Activated T-helper 2 cell treated with anti-CD3 and anti-CD28 coated beads, Interferon-gamma antibody, Interleukin-2, Interleukin-4, amounts not matched to agents 10 μg/mL and 5 μg/mL and 100 μg/mL, durations not matched to agents 14 hours and 24 hours and 36 hours (primary cell): Measurements from ENCODE around the gene USP33. TPM values are rescaled to one million over a fixed set of nuclear protein-coding genes. Genes with fewer than 3 reads are reported as not detected.
"Not testable (repeated sequence)": the region's sequence is repeated elsewhere in the genome, so short reads cannot be mapped to it uniquely, and the experiment has no call there.

Experiments used
- DNase-seq: peaks from one replicate; pipeline ENCODE4 v3.0.0; 2021; ENCODE audit warnings: low spot score
- H3K27ac Mint-ChIP-seq: one replicate; pipeline ENCODE4 v1.8.0; 2021; ENCODE audit warnings: mixed read lengths
- H3K27me3 Mint-ChIP-seq: one replicate; pipeline ENCODE4 v1.8.0; 2021; ENCODE audit warnings: low read depth, mixed read lengths
- H3K36me3 Mint-ChIP-seq: one replicate; pipeline ENCODE4 v1.8.0; 2021; ENCODE audit warnings: low read depth, mixed read lengths
- H3K4me1 Mint-ChIP-seq: one replicate; pipeline ENCODE4 v1.8.0; 2021; ENCODE audit warnings: low read depth, mixed read lengths
- H3K4me3 Mint-ChIP-seq: one replicate; pipeline ENCODE4 v1.8.0; 2021; ENCODE audit warnings: low read depth, mild to moderate bottlenecking, moderate library complexity, mixed read lengths
- H3K9me3 Mint-ChIP-seq: one replicate; pipeline ENCODE4 v1.8.0; 2021; ENCODE audit warnings: mixed read lengths
- intact Hi-C: fragments of 100-400 bp; cut with micrococcal nuclease; formaldehyde crosslinking; loops from one replicate; pipeline ENCODE4 v1.15.1; 2023
- total RNA-seq: library from RNA; stranded (reverse); gene quantifications from 2 replicates; pipeline ENCODE4 v1.2.3, GENCODE V29; 2022

USP33 gene
- total RNA-seq, 1 donor from 2014 or later = 38.4 TPM

- H3K36me3 Mint-ChIP-seq = peaks cover 48% of the 10 kb centered on the region
- peaks cover 5% of the 10 kb centered on the region for H3K4me1 Mint-ChIP-seq
- H3K27ac Mint-ChIP-seq = peak overlapping the region; percentile 30
- intact Hi-C loops = no loop called here
- no peak overlapping the region for H3K4me3 Mint-ChIP-seq
- no peaks in the 10 kb centered on the region for H3K27me3 Mint-ChIP-seq
- H3K9me3 Mint-ChIP-seq = peaks cover 10% of the 10 kb centered on the region
- no peak for DNase-seq
These were observed 104.1 kb downstream of the USP33 start for GRCh38 chr1:77655431-77655974.

- no peak for DNase-seq
- H3K27me3 Mint-ChIP-seq = no peaks in the 10 kb centered on the region
- H3K4me3 Mint-ChIP-seq = no peak overlapping the region
- intact Hi-C loops = no loop called here
- H3K36me3 Mint-ChIP-seq = peaks cover 66% of the 10 kb centered on the region
- no peak overlapping the region for H3K27ac Mint-ChIP-seq
- peaks cover 3% of the 10 kb centered on the region for H3K4me1 Mint-ChIP-seq
- H3K9me3 Mint-ChIP-seq = peaks cover 31% of the 10 kb centered on the region
These were observed 106.6 kb downstream of the USP33 start for GRCh38 chr1:77652970-77653516.

- Mint-ChIP-seq H3K4me3 (no peak overlapping the region), H3K27me3 (no peaks in the 10 kb centered on the region), H3K4me1 (peaks cover 3% of the 10 kb centered on the region), H3K9me3 (peaks cover 31% of the 10 kb centered on the region), H3K27ac (no peak overlapping the region), H3K36me3 (peaks cover 69% of the 10 kb centered on the region)
- intact Hi-C loops = no loop called here
- no peak for DNase-seq
These were observed 107.4 kb downstream of the USP33 start for GRCh38 chr1:77652268-77652667.

- intact Hi-C loops = no loop called here
- H3K27me3 Mint-ChIP-seq = no peaks in the 10 kb centered on the region
- no peak overlapping the region for H3K4me3 Mint-ChIP-seq
- H3K9me3 Mint-ChIP-seq = peaks cover 39% of the 10 kb centered on the region
- no peak for DNase-seq
- peaks cover 3% of the 10 kb centered on the region for H3K4me1 Mint-ChIP-seq
- H3K36me3 Mint-ChIP-seq = peaks cover 74% of the 10 kb centered on the region
- H3K27ac Mint-ChIP-seq = no peak overlapping the region
These were observed 110.5 kb downstream of the USP33 start for GRCh38 chr1:77649127-77649526.

- H3K4me1 Mint-ChIP-seq, intact Hi-C loops, H3K4me3 Mint-ChIP-seq, H3K27me3 Mint-ChIP-seq, DNase-seq, H3K27ac Mint-ChIP-seq: not testable (repeated sequence)
- peaks cover 61% of the 10 kb centered on the region for H3K36me3 Mint-ChIP-seq
- peaks cover 36% of the 10 kb centered on the region for H3K9me3 Mint-ChIP-seq
These were observed 113.4 kb downstream of the USP33 start for GRCh38 chr1:77646224-77646623.

Other genes with a start within 250 kb of the USP33 start
- 39.5 and 39.7 TPM in 2 replicates for gene ZZZ3, start 77.2 kb downstream of the USP33 start, total RNA-seq
- 8.4 and 9.4 TPM in 2 replicates for gene MIGA1, start 19.8 kb upstream of the USP33 start, total RNA-seq
- gene NEXN, start 128.8 kb upstream of the USP33 start, total RNA-seq = 0.59 and 0.60 TPM in 2 replicates
- 262 and 269 TPM in 2 replicates for gene FUBP1, start 219.2 kb upstream of the USP33 start, total RNA-seq
- gene DNAJB4, start 245.1 kb upstream of the USP33 start, total RNA-seq = 12.5 and 14.6 TPM in 2 replicates